Spleen (tissue), 11 donors: ENCODE results near the gene VSIG2. TPM values are rescaled to one million over a fixed set of nuclear protein-coding genes. Genes with fewer than 3 reads are reported as not detected.

Source experiments
- DNase-seq: peaks from one replicate; pipeline ENCODE4 v3.0.0-alpha.2; 2020
- H3K27ac ChIP-seq, 8 donors: fragments of 200-600 bp; sonication (generic) in 7 of 8; 1 replicate in 4 of 8; 2 replicates in 4 of 8; pipeline versions ENCODE4 v1.5.0 to v1.8.0; 2016 to 2021; ENCODE audit warnings: inconsistent platforms in 4 of 8, mild to moderate bottlenecking in 4 of 8, moderate library complexity in 1 of 8
- H3K27me3 ChIP-seq, 7 donors: fragments of 200-600 bp; sonication (generic) in 6 of 7; replicated peaks in 1 of 7; 1 replicate in 4 of 7; 2 replicates in 3 of 7; pipeline versions ENCODE4 v1.5.0 to v1.8.0; 2016 to 2021; ENCODE audit warnings: inconsistent platforms in 3 of 7, mild to moderate bottlenecking in 1 of 7
- H3K36me3 ChIP-seq, 6 donors: fragments of 200-600 bp; sonication (generic) in 5 of 6; 1 replicate in 4 of 6; 2 replicates in 2 of 6; pipeline versions ENCODE4 v1.5.0 to v1.8.0; 2016 to 2021; ENCODE audit warnings: inconsistent platforms in 2 of 6
- H3K4me1 ChIP-seq, 6 donors: fragments of 200-600 bp; sonication (generic) in 5 of 6; 1 replicate in 3 of 6; 2 replicates in 3 of 6; pipeline versions ENCODE4 v1.5.0 to v1.8.0; 2016 to 2021; ENCODE audit warnings: inconsistent platforms in 3 of 6
- H3K4me3 ChIP-seq, 8 donors: fragments of 200-600 bp; sonication (generic) in 7 of 8; 1 replicate in 4 of 8; 2 replicates in 4 of 8; pipeline versions ENCODE4 v1.5.0 to v1.8.0; 2016 to 2021; ENCODE audit warnings: inconsistent platforms in 4 of 8, mild to moderate bottlenecking in 4 of 8, moderate library complexity in 2 of 8
- H3K9me3 ChIP-seq, 8 donors: fragments of 200-600 bp; sonication (generic) in 7 of 8; 1 replicate in 4 of 8; 2 replicates in 4 of 8; pipeline versions ENCODE4 v1.5.0 to v1.8.0; 2016 to 2021; ENCODE audit warnings: inconsistent platforms in 4 of 8
- CTCF ChIP-seq, 11 experiments: fragments of 200-600 bp in 7 of 11; fragments of 450-650 bp in 4 of 11; sonication (generic) in 4 of 11; IDR thresholded peaks in 8 of 11; conservative IDR thresholded peaks in 3 of 11; 1 replicate in 7 of 11; 2 replicates in 4 of 11; pipeline versions ENCODE4 v1.4.0 to v1.8.0; 2016 to 2021; ENCODE audit warnings: antibody characterized with exemption in 11 of 11, inconsistent platforms in 4 of 11, mild to moderate bottlenecking in 1 of 11
- POLR2A ChIP-seq, 3 donors: fragments of 450-650 bp; IDR thresholded peaks; one replicate each; pipeline ENCODE4 v1.5.1; 2017; ENCODE audit warnings: antibody characterized with exemption in 3 of 3, mild to moderate bottlenecking in 1 of 3
- POLR2AphosphoS5 ChIP-seq, 3 donors: sonication (generic); formaldehyde crosslinking; IDR thresholded peaks; one replicate each; pipeline ENCODE4 v1.5.1; 2017; ENCODE audit warnings: antibody characterized with exemption in 3 of 3
- WGBS, 5 donors: extraction: QIAGEN DNeasy Blood & Tissue Kit in 3 of 5; methylation state at CpG; one replicate each; pipeline versions ENCODE4 v1.1.5 to v1.1.7; 2013 to 2018; 5-methylcytosine and 5-hydroxymethylcytosine counted together
- intact Hi-C: fragments of 100-400 bp; cut with DNase I; formaldehyde crosslinking; loops from one replicate; pipeline ENCODE4 v1.15.0; 2023; ENCODE audit warnings: low total_unique reads
- polyA plus RNA-seq, 3 donors: library from polyadenylated mRNA; stranded (reverse); fragments of 200-250 nt; gene quantifications; one replicate each; pipeline ENCODE4 v1.2.1, GENCODE V29; 2013
- total RNA-seq, 7 donors: library from RNA; depleted of rRNA in 3 of 7; stranded (reverse); fragments of >200 nt in 3 of 7; fragmentation: NEBNext Ultra II Directional in 4 of 7; extraction: Animal tissue kit (Norgen Biotek cat#: 25700) in 4 of 7; gene quantifications; one replicate each; pipeline versions ENCODE4 v1.1.0 to v1.2.1, GENCODE V29; 2016 to 2021
- donor health status: healthy with polysubstance abuse.
- donor health status: DM: no; HTN: no; CAD: no; lungs with moderate emphysema.
- donor health status: DM: no; HTN: no; CAD: no.
- donor health status: Bipolar disorder and iron deficiency.
- donor health status: healthy.
- donor health status: DM: no; HTN: no; CAD: no.
- donor health status: DM: yes; HTN: yes; CAD: no.

The VSIG2 gene
- total and polyA plus RNA-seq, 10 donors: 0.43 to 2.1 (median 1.2) TPM; not detected in 3

- Histone ChIP-seq H3K27me3 (peaks cover 0 to 55% (median 34%) of the 10 kb centered on the region in 7 donors), H3K27ac (peak overlapping the region; percentile 54 to 83 (median 70)), H3K4me3 (peak overlapping the region in 7 of 8 donors; percentile 21 to 81 (median 63)), H3K4me1 (peaks cover 32 to 75% (median 58%) of the 10 kb centered on the region in 6 donors), H3K9me3 (no peaks in the 10 kb centered on the region), H3K36me3 (peaks cover 0 to 3% (median 0%) of the 10 kb centered on the region in 6 donors)
- peak; percentile 90 for DNase-seq
- TF ChIP-seq POLR2A (IDR thresholded peaks at IDR 0.05) (no peak), CTCF (IDR thresholded peaks at IDR 0.05 in 8 of 11, conservative IDR thresholded peaks at IDR 0.05 in 3 of 11) (no peak), POLR2AphosphoS5 (IDR thresholded peaks at IDR 0.05) (no peak)
- intact Hi-C loops: loop anchor here (5.0 kb wide), 1 partner anchor 88 kb away; the partner anchor contains the start of genes SIAE and SPA17
- 6 to 8% (median 7%) methylated on average over 24 to 25 of the region's 25 CpGs for WGBS, 5 donors
Observed at GRCh38 chr11:124760205-124760652, 8.2 kb upstream of the VSIG2 start.

GRCh38 chr11:124759266-124760204 is 7.5 kb upstream of the VSIG2 start:
- Histone ChIP-seq H3K27ac (peak overlapping the region; percentile 54 to 83 (median 70)), H3K9me3 (no peaks in the 10 kb centered on the region), H3K4me3 (peak overlapping the region in 7 of 8 donors; percentile 21 to 81 (median 63)), H3K4me1 (peaks cover 32 to 75% (median 58%) of the 10 kb centered on the region in 6 donors), H3K36me3 (peaks cover 0 to 2% (median 0%) of the 10 kb centered on the region in 6 donors), H3K27me3 (peaks cover 0 to 55% (median 34%) of the 10 kb centered on the region in 7 donors)
- 15 to 37% (median 24%) methylated on average over 30 to 52 of the region's 52 CpGs for WGBS, 5 donors
- intact Hi-C loops: loop anchor here (5.0 kb wide), 1 partner anchor 87 kb away; the partner anchor contains the start of genes SIAE and SPA17
- TF ChIP-seq CTCF (IDR thresholded peaks at IDR 0.05 in 8 of 11, conservative IDR thresholded peaks at IDR 0.05 in 3 of 11): peak in 1 of 11 experiments; percentile 15
- TF ChIP-seq POLR2A (IDR thresholded peaks at IDR 0.05): no peak
- peak; percentile 44 to 79 (median 66) for TF ChIP-seq POLR2AphosphoS5 (IDR thresholded peaks at IDR 0.05)
- DNase-seq: peak; percentile 83

GRCh38 chr11:124758355-124759265 is 6.6 kb upstream of the VSIG2 start:
- H3K27me3 ChIP-seq: peaks cover 0 to 55% (median 34%) of the 10 kb centered on the region in 7 donors
- peak; percentile 94 for DNase-seq
- peak overlapping the region in 7 of 8 donors; percentile 41 to 83 (median 70) for H3K27ac ChIP-seq

More at GRCh38 chr11:124758355-124759265, 6.6 kb upstream of the VSIG2 start:
- intact Hi-C loops: no loop called here
- H3K9me3 ChIP-seq: no peaks in the 10 kb centered on the region
- TF ChIP-seq POLR2AphosphoS5 (IDR thresholded peaks at IDR 0.05) (peak in 2 of 3 donors; percentile 56 to 71), POLR2A (IDR thresholded peaks at IDR 0.05) (no peak), CTCF (IDR thresholded peaks at IDR 0.05 in 8 of 11, conservative IDR thresholded peaks at IDR 0.05 in 3 of 11) (peak; percentile 43 to 81 (median 67))
- 24 to 38% (median 31%) methylated on average over 41 to 53 of the region's 53 CpGs for WGBS, 5 donors
- H3K4me1 ChIP-seq: peaks cover 32 to 72% (median 58%) of the 10 kb centered on the region in 6 donors
- H3K36me3 ChIP-seq: no peaks in the 10 kb centered on the region
- peak overlapping the region in 6 of 8 donors; percentile 15 to 81 (median 63) for H3K4me3 ChIP-seq
